Measurements from ENCODE around the gene DDX6. TPM values are rescaled to one million over a fixed set of nuclear protein-coding genes. Genes with fewer than 3 reads are reported as not detected.

DDX6 gene
- total and polyA plus RNA-seq, 9 of the 15 experiments (the other 6 are each of a cell fraction or from before 2014, with no cell fraction given): 10.0 to 102 (median 58.2) TPM

- no peak for TF ChIP-seq ZNF740 (CRISPR knock-in tag; IDR thresholded peaks at IDR 0.05)
- peak in 1 of 2 experiments; percentile 35; a peak in 1 of 4 replicates for TF ChIP-seq ZNF740 (tag; IDR thresholded peaks at IDR 0.05)
- no peak for TF ChIP-seq PBX2 (CRISPR knock-in tag; IDR thresholded peaks at IDR 0.05; ENCODE audit: low read depth)
- 0 out of 2 replicates have a peak, but pooled peaks have one; percentile 12 for TF ChIP-seq PBX2 (tag; conservative IDR thresholded peaks at IDR 0.05; ENCODE audit: low read depth)
- peak; percentile 60; the same call in 1 of the 2 replicates for TF ChIP-seq DDX20 (tag; IDR thresholded peaks at IDR 0.05; ENCODE audit: low read depth)
- TF ChIP-seq PTRF (tag; IDR thresholded peaks at IDR 0.05): peak; percentile 57; the same call in 1 of the 2 replicates
- TF ChIP-seq FOSL1 (tag; conservative IDR thresholded peaks at IDR 0.05): no peak
- no peak for TF ChIP-seq ZBED1 (IDR thresholded peaks at IDR 0.05)
- no peak for TF ChIP-seq ID3 (CRISPR knock-in tag; IDR thresholded peaks at IDR 0.05)
- TF ChIP-seq ID3 (tag; IDR thresholded peaks at IDR 0.05): peak; percentile 94
- TF ChIP-seq TAF15 (IDR thresholded peaks at IDR 0.05; ENCODE audit: low read depth, low read length): no peak
- 0 out of 2 replicates have a peak, but pooled peaks have one; percentile 60 for TF ChIP-seq IFI16 (CRISPR knock-in tag; IDR thresholded peaks at IDR 0.05)
- TF ChIP-seq KLF6 (CRISPR knock-in tag; IDR thresholded peaks at IDR 0.05; ENCODE audit: borderline replicate concordance): peak; percentile 75; the same call in 1 of the 2 replicates
- TF ChIP-seq ZBTB17 (CRISPR knock-in tag; IDR thresholded peaks at IDR 0.05): peak; percentile 74; the same call in 1 of the 2 replicates
- peak; percentile 53; the same call in 1 of the 2 replicates for TF ChIP-seq SMARCE1 (IDR thresholded peaks at IDR 0.05)
- TF ChIP-seq TFAM (CRISPR knock-in tag; conservative IDR thresholded peaks at IDR 0.05): no peak
- TF ChIP-seq TEAD1 (CRISPR knock-in tag; IDR thresholded peaks at IDR 0.05): peak in 1 of 2 experiments; percentile 80; a peak in 2 of 4 replicates
- peak; percentile 69; the same call in 1 of the 2 replicates for TF ChIP-seq PYGO2 (tag; IDR thresholded peaks at IDR 0.05)
- TF ChIP-seq CXXC5 (CRISPR knock-in tag; IDR thresholded peaks at IDR 0.05): peak; percentile 57
- no peak for TF ChIP-seq C11orf30 (IDR thresholded peaks at IDR 0.05; ENCODE audit: low read depth)
- peak in 1 of 3 experiments; percentile 40; a peak in 1 of 6 replicates for TF ChIP-seq ZBTB11 (CRISPR knock-in tag; IDR thresholded peaks at IDR 0.05)
- peak; percentile 56; the same call in 1 of the 2 replicates for TF ChIP-seq SMARCA4 (IDR thresholded peaks at IDR 0.05)
Observed at GRCh38 chr11:118708296-118708695, 82.7 kb downstream of the DDX6 start (continued).

Measured in K562 (cell line).